ENCODE results near the gene SH3GLB2.

The SH3GLB2 gene

GRCh38 chr9:129028192-129028966 is at the start of gene SH3GLB2:
TSS of gene SH3GLB2 (minus strand) at chr9:129028331. CDS start at chr9:129028154, 177 bp downstream.
- peak; percentile 90 for ATAC-seq
- TF ChIP-seq ESRRG (CRISPR knock-in tag; IDR thresholded peaks at IDR 0.05) (no peak), PATZ1 (CRISPR knock-in tag; IDR thresholded peaks at IDR 0.05; ENCODE audit: borderline replicate concordance) (no peak), TOX (CRISPR knock-in tag; IDR thresholded peaks at IDR 0.05; ENCODE audit: borderline replicate concordance) (no peak), OSR1 (CRISPR knock-in tag; IDR thresholded peaks at IDR 0.05) (no peak), ZNF565 (CRISPR knock-in tag; conservative IDR thresholded peaks at IDR 0.05; ENCODE audit: low read depth) (no peak), BACH2 (CRISPR knock-in tag; IDR thresholded peaks at IDR 0.05; ENCODE audit: borderline replicate concordance) (no peak), TCF4 (CRISPR knock-in tag; IDR thresholded peaks at IDR 0.05; ENCODE audit: borderline replicate concordance) (no peak), ZC3H10 (CRISPR knock-in tag; IDR thresholded peaks at IDR 0.05) (no peak), PPARA (CRISPR knock-in tag; IDR thresholded peaks at IDR 0.05; ENCODE audit: borderline replicate concordance) (no peak), GLIS3 (CRISPR knock-in tag; IDR thresholded peaks at IDR 0.05) (no peak), ZFP30 (CRISPR knock-in tag; IDR thresholded peaks at IDR 0.05) (no peak), RARB (CRISPR knock-in tag; IDR thresholded peaks at IDR 0.05) (no peak), CSDC2 (CRISPR knock-in tag; IDR thresholded peaks at IDR 0.05) (no peak), SNAI2 (CRISPR knock-in tag; IDR thresholded peaks at IDR 0.05) (no peak), ZNF8 (CRISPR knock-in tag; IDR thresholded peaks at IDR 0.05) (no peak)
- TF ChIP-seq, protein P1, sequence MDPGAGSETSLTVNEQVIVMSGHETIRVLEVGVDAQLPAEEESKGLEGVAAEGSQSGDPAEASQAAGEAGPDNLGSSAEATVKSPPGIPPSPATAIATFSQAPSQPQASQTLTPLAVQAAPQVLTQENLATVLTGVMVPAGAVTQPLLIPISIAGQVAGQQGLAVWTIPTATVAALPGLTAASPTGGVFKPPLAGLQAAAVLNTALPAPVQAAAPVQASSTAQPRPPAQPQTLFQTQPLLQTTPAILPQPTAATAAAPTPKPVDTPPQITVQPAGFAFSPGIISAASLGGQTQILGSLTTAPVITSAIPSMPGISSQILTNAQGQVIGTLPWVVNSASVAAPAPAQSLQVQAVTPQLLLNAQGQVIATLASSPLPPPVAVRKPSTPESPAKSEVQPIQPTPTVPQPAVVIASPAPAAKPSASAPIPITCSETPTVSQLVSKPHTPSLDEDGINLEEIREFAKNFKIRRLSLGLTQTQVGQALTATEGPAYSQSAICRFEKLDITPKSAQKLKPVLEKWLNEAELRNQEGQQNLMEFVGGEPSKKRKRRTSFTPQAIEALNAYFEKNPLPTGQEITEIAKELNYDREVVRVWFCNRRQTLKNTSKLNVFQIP (CRISPR knock-in tag; IDR thresholded peaks at IDR 0.05; ENCODE audit: borderline replicate concordance, low read depth) = no peak
- TF ChIP-seq, protein P2, sequence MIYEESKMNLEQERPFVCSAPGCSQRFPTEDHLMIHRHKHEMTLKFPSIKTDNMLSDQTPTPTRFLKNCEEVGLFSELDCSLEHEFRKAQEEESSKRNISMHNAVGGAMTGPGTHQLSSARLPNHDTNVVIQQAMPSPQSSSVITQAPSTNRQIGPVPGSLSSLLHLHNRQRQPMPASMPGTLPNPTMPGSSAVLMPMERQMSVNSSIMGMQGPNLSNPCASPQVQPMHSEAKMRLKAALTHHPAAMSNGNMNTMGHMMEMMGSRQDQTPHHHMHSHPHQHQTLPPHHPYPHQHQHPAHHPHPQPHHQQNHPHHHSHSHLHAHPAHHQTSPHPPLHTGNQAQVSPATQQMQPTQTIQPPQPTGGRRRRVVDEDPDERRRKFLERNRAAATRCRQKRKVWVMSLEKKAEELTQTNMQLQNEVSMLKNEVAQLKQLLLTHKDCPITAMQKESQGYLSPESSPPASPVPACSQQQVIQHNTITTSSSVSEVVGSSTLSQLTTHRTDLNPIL (CRISPR knock-in tag; IDR thresholded peaks at IDR 0.05; ENCODE audit: low read depth) = no peak
- TF ChIP-seq, protein P3, sequence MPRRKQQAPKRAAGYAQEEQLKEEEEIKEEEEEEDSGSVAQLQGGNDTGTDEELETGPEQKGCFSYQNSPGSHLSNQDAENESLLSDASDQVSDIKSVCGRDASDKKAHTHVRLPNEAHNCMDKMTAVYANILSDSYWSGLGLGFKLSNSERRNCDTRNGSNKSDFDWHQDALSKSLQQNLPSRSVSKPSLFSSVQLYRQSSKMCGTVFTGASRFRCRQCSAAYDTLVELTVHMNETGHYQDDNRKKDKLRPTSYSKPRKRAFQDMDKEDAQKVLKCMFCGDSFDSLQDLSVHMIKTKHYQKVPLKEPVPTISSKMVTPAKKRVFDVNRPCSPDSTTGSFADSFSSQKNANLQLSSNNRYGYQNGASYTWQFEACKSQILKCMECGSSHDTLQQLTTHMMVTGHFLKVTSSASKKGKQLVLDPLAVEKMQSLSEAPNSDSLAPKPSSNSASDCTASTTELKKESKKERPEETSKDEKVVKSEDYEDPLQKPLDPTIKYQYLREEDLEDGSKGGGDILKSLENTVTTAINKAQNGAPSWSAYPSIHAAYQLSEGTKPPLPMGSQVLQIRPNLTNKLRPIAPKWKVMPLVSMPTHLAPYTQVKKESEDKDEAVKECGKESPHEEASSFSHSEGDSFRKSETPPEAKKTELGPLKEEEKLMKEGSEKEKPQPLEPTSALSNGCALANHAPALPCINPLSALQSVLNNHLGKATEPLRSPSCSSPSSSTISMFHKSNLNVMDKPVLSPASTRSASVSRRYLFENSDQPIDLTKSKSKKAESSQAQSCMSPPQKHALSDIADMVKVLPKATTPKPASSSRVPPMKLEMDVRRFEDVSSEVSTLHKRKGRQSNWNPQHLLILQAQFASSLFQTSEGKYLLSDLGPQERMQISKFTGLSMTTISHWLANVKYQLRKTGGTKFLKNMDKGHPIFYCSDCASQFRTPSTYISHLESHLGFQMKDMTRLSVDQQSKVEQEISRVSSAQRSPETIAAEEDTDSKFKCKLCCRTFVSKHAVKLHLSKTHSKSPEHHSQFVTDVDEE (CRISPR knock-in tag; IDR thresholded peaks at IDR 0.05) = no peak

- ATAC-seq = no peak
- TF ChIP-seq ARNTL (CRISPR knock-in tag; IDR thresholded peaks at IDR 0.05; ENCODE audit: borderline replicate concordance, low read depth) = no peak
- no peak for TF ChIP-seq ZFP3 (CRISPR knock-in tag; IDR thresholded peaks at IDR 0.05)
- TF ChIP-seq, protein P2 (CRISPR knock-in tag; IDR thresholded peaks at IDR 0.05; ENCODE audit: low read depth) = no peak
- TF ChIP-seq ZNF70 (CRISPR knock-in tag; IDR thresholded peaks at IDR 0.05) = no peak
- TF ChIP-seq, protein P3 (CRISPR knock-in tag; IDR thresholded peaks at IDR 0.05) = no peak
- TF ChIP-seq ZFP30 (CRISPR knock-in tag; IDR thresholded peaks at IDR 0.05) = no peak
- no peak for TF ChIP-seq CSDC2 (CRISPR knock-in tag; IDR thresholded peaks at IDR 0.05)
- TF ChIP-seq ISL1 (CRISPR knock-in tag; IDR thresholded peaks at IDR 0.05) = no peak
- TF ChIP-seq OSR1 (CRISPR knock-in tag; IDR thresholded peaks at IDR 0.05) = no peak
- no peak for TF ChIP-seq BACH2 (CRISPR knock-in tag; IDR thresholded peaks at IDR 0.05; ENCODE audit: borderline replicate concordance)
- no peak for TF ChIP-seq PPARA (CRISPR knock-in tag; IDR thresholded peaks at IDR 0.05; ENCODE audit: borderline replicate concordance)
- TF ChIP-seq, protein P1 (CRISPR knock-in tag; IDR thresholded peaks at IDR 0.05; ENCODE audit: borderline replicate concordance, low read depth) = no peak
- TF ChIP-seq TOX (CRISPR knock-in tag; IDR thresholded peaks at IDR 0.05; ENCODE audit: borderline replicate concordance) = no peak
- no peak for TF ChIP-seq TCF4 (CRISPR knock-in tag; IDR thresholded peaks at IDR 0.05; ENCODE audit: borderline replicate concordance)
- no peak for TF ChIP-seq ZNF565 (CRISPR knock-in tag; conservative IDR thresholded peaks at IDR 0.05; ENCODE audit: low read depth)
Measured at GRCh38 chr9:129077236-129077635, 49.1 kb upstream of the SH3GLB2 start.
